GM18507 (cell line): ENCODE results near the gene LHFPL6.

Source experiments
- DNase-seq: peaks from one replicate; pipeline ENCODE4 v3.0.0; 2011; ENCODE audit warnings: low read depth; ENCODE audit not compliant: insufficient read length; ENCODE audit errors: extremely low spot score
- FAIRE-seq: peaks from 2 replicates; lab custom pipeline; 2011; peaks lifted over from hg19 to GRCh38; lab: Jason Lieb, UNC

LHFPL6 gene

GRCh38 chr13:39403106-39403505 is 199.9 kb downstream of the LHFPL6 start:
- no peak for DNase-seq
- FAIRE-seq, result no peak

- FAIRE-seq, result no peak
- DNase-seq, result no peak
Measured at GRCh38 chr13:39402221-39402970, 200.6 kb downstream of the LHFPL6 start.

- DNase-seq, result no peak
Measured at GRCh38 chr13:39401756-39402155, 201.2 kb downstream of the LHFPL6 start.

GRCh38 chr13:39401046-39401705 is 201.8 kb downstream of the LHFPL6 start:
- DNase-seq, result no peak
- no peak for FAIRE-seq

More at GRCh38 chr13:39401756-39402155, 201.2 kb downstream of the LHFPL6 start:
- FAIRE-seq, result no peak

GRCh38 chr13:39399102-39399501 is 203.9 kb downstream of the LHFPL6 start:
- FAIRE-seq (no peak), DNase-seq (no peak)

- DNase-seq (no peak), FAIRE-seq (no peak)
Measured at GRCh38 chr13:39397896-39398265, 205.1 kb downstream of the LHFPL6 start.

GRCh38 chr13:39397226-39397895 is 205.6 kb downstream of the LHFPL6 start:
- no peak for FAIRE-seq

GRCh38 chr13:39394796-39395678 is 208.0 kb downstream of the LHFPL6 start:
- DNase-seq, result no peak

More at GRCh38 chr13:39397226-39397895, 205.6 kb downstream of the LHFPL6 start:
- no peak for DNase-seq

GRCh38 chr13:39391761-39392160 is 211.2 kb downstream of the LHFPL6 start:
- no peak for FAIRE-seq
- DNase-seq, result no peak

More at GRCh38 chr13:39394796-39395678, 208.0 kb downstream of the LHFPL6 start:
- FAIRE-seq, result no peak

GRCh38 chr13:39389013-39389412 is 214.0 kb downstream of the LHFPL6 start:
- DNase-seq, result no peak
- FAIRE-seq, result no peak

GRCh38 chr13:39385621-39386231 is 217.3 kb downstream of the LHFPL6 start:
- no peak for DNase-seq

GRCh38 chr13:39385154-39385553 is 217.8 kb downstream of the LHFPL6 start:
- FAIRE-seq, result no peak

More at GRCh38 chr13:39385621-39386231, 217.3 kb downstream of the LHFPL6 start:
- FAIRE-seq, result no peak

GRCh38 chr13:39381456-39381855 is 221.5 kb downstream of the LHFPL6 start:
- no peak for FAIRE-seq
- no peak for DNase-seq

More at GRCh38 chr13:39385154-39385553, 217.8 kb downstream of the LHFPL6 start:
- no peak for DNase-seq

- FAIRE-seq (no peak), DNase-seq (no peak)
Measured at GRCh38 chr13:39379667-39380655, 223.0 kb downstream of the LHFPL6 start.

- FAIRE-seq (peak; percentile 63), DNase-seq (peak; percentile 12)
Measured at GRCh38 chr13:39379118-39379517, 223.9 kb downstream of the LHFPL6 start.

- FAIRE-seq (no peak), DNase-seq (no peak)
Measured at GRCh38 chr13:39378306-39378705, 224.7 kb downstream of the LHFPL6 start.

- FAIRE-seq, result no peak
- no peak for DNase-seq
Measured at GRCh38 chr13:39377699-39378098, 225.3 kb downstream of the LHFPL6 start.

GRCh38 chr13:39376076-39376475 is 226.9 kb downstream of the LHFPL6 start:
- DNase-seq (no peak), FAIRE-seq (no peak)
